WTC11 (cell line): ENCODE results near the gene CYBB. TPM values are rescaled to one million over a fixed set of nuclear protein-coding genes. Genes with fewer than 3 reads are reported as not detected.

Source experiments
- ATAC-seq: fragments of 200-7000 bp; cut with Tn5 transposase; 2 replicates; pipeline ENCODE4 v1.10.0; 2021; ENCODE audit warnings: mild to moderate bottlenecking, moderate library complexity
- CTCF ChIA-PET: fragments of 300-600 bp; sonication (Branson Sonifier 250); formaldehyde crosslinking; loops from one replicate; lab custom pipeline; 2021; ENCODE audit warnings: antibody characterized with exemption; lab: Charles Lee
- POLR2A ChIA-PET: fragments of 350-600 bp; sonication (Branson Sonifier 250); formaldehyde crosslinking; loops from one replicate; lab custom pipeline; 2021; ENCODE audit warnings: antibody characterized with exemption; lab: Charles Lee
- DNase-seq: peaks from one replicate; pipeline ENCODE4 v3.0.0; 2021; ENCODE audit warnings: low spot score
- H3K27ac Mint-ChIP-seq: 2 replicates; pipeline ENCODE4 v1.8.0; 2021; ENCODE audit warnings: mixed read lengths
- H3K27me3 Mint-ChIP-seq: 2 replicates; pipeline ENCODE4 v1.8.0; 2021; ENCODE audit warnings: low read depth, mild to moderate bottlenecking, moderate library complexity, mixed read lengths
- H3K36me3 Mint-ChIP-seq: 2 replicates; pipeline ENCODE4 v1.8.0; 2021; ENCODE audit warnings: mixed read lengths
- H3K4me1 Mint-ChIP-seq: 2 replicates; pipeline ENCODE4 v1.8.0; 2022; ENCODE audit warnings: mixed read lengths
- H3K4me3 Mint-ChIP-seq: 2 replicates; pipeline ENCODE4 v1.8.0; 2021; ENCODE audit warnings: mild to moderate bottlenecking, moderate library complexity, mixed read lengths
- H3K9me3 Mint-ChIP-seq: 2 replicates; pipeline ENCODE4 v1.8.0; 2021; ENCODE audit warnings: mixed read lengths
- ATF1 ChIP-seq: sonication (generic); formaldehyde crosslinking; IDR thresholded peaks from 2 replicates; pipeline ENCODE4 v1.8.1; 2023; ENCODE audit warnings: mild to moderate bottlenecking, moderate library complexity, missing genetic modification reagents
- CREB1 ChIP-seq: sonication (generic); formaldehyde crosslinking; IDR thresholded peaks from 2 replicates; pipeline ENCODE4 v1.8.0; 2023; ENCODE audit warnings: mild to moderate bottlenecking, missing genetic modification reagents
- E2F4 ChIP-seq: sonication (generic); formaldehyde crosslinking; IDR thresholded peaks from 2 replicates; pipeline ENCODE4 v1.8.1; 2022; ENCODE audit warnings: low read depth, mild to moderate bottlenecking, moderate library complexity, missing genetic modification reagents, borderline replicate concordance
- EMX1 ChIP-seq: fragments of 250-450 bp; sonication (Bioruptor Pico); IDR thresholded peaks from 2 replicates; pipeline ENCODE4 v1.8.0; 2021; ENCODE audit warnings: mild to moderate bottlenecking
- GTF2I ChIP-seq: fragments of 250-450 bp; sonication (Bioruptor Pico); conservative IDR thresholded peaks from 2 replicates; pipeline ENCODE4 v1.4.0; 2021; ENCODE audit warnings: mild to moderate bottlenecking
- MAX ChIP-seq: sonication (generic); formaldehyde crosslinking; IDR thresholded peaks from 2 replicates; pipeline ENCODE4 v1.8.0; 2022; ENCODE audit warnings: mild to moderate bottlenecking, missing genetic modification reagents
- MLX ChIP-seq: sonication (generic); formaldehyde crosslinking; IDR thresholded peaks from 2 replicates; pipeline ENCODE4 v1.8.1; 2023; ENCODE audit warnings: mild to moderate bottlenecking, missing genetic modification reagents, moderate library complexity
- MXD4 ChIP-seq: fragments of 250-450 bp; sonication (Bioruptor Pico); IDR thresholded peaks from 2 replicates; pipeline ENCODE4 v1.8.0; 2021; ENCODE audit warnings: mild to moderate bottlenecking, moderate library complexity, borderline replicate concordance
- NFATC4 ChIP-seq: fragments of 250-450 bp; sonication (Bioruptor Pico); IDR thresholded peaks from 2 replicates; pipeline ENCODE4 v1.9.0; 2021; ENCODE audit warnings: mild to moderate bottlenecking
- NFYB ChIP-seq: sonication (generic); formaldehyde crosslinking; conservative IDR thresholded peaks from 2 replicates; pipeline ENCODE4 v1.8.0; 2022; ENCODE audit warnings: low read depth, missing genetic modification reagents
- NR1H2 ChIP-seq: sonication (generic); formaldehyde crosslinking; IDR thresholded peaks from 2 replicates; pipeline ENCODE4 v1.9.0; 2021; ENCODE audit warnings: mild to moderate bottlenecking, moderate library complexity, missing genetic modification reagents
- RORB ChIP-seq: fragments of 250-450 bp; sonication (Bioruptor Pico); IDR thresholded peaks from 2 replicates; pipeline ENCODE4 v1.9.0; 2021; ENCODE audit warnings: mild to moderate bottlenecking
- TEAD1 ChIP-seq: sonication (generic); formaldehyde crosslinking; IDR thresholded peaks from 2 replicates; pipeline ENCODE4 v1.8.0; 2022; ENCODE audit warnings: mild to moderate bottlenecking, missing genetic modification reagents
- TP53 ChIP-seq: sonication (generic); formaldehyde crosslinking; IDR thresholded peaks from 2 replicates; pipeline ENCODE4 v1.8.1; 2023; ENCODE audit warnings: mild to moderate bottlenecking, missing genetic modification reagents
- USF1 ChIP-seq: sonication (generic); formaldehyde crosslinking; IDR thresholded peaks from 2 replicates; pipeline ENCODE4 v1.8.0; 2022; ENCODE audit warnings: mild to moderate bottlenecking, missing genetic modification reagents
- ZNF121 ChIP-seq: sonication (generic); formaldehyde crosslinking; IDR thresholded peaks from 2 replicates; pipeline ENCODE4 v1.8.0; 2023; ENCODE audit warnings: missing genetic modification reagents
- ZNF263 ChIP-seq: sonication (generic); formaldehyde crosslinking; IDR thresholded peaks from 2 replicates; pipeline ENCODE4 v1.8.1; 2022; ENCODE audit warnings: low read depth, mild to moderate bottlenecking, moderate library complexity, missing genetic modification reagents
- ZNF512 ChIP-seq: sonication (generic); formaldehyde crosslinking; IDR thresholded peaks from 2 replicates; pipeline ENCODE4 v1.8.1; 2022; ENCODE audit warnings: missing genetic modification reagents, borderline replicate concordance
- ZNF671 ChIP-seq: fragments of 250-450 bp; sonication (Bioruptor Pico); IDR thresholded peaks from 2 replicates; pipeline ENCODE4 v1.8.0; 2021; ENCODE audit warnings: mild to moderate bottlenecking
- ZSCAN18 ChIP-seq: fragments of 250-450 bp; sonication (Bioruptor Pico); IDR thresholded peaks from 2 replicates; pipeline ENCODE4 v2.1.2; 2022; ENCODE audit warnings: mild to moderate bottlenecking, moderate library complexity
- total RNA-seq: library from RNA; stranded (reverse); gene quantifications from 3 replicates; pipeline ENCODE4 v1.2.3, GENCODE V29; 2021

Gene CYBB
- total RNA-seq, 1 experiment from 2014 or later: 0.22 TPM

GRCh38 chrX:37781814-37782213 lies 2.0 kb downstream of the CYBB start:
- H3K4me3 Mint-ChIP-seq: no peak overlapping the region
- ATAC-seq (no peak), DNase-seq (no peak)
- 0 out of 2 replicates have a peak, but pooled peaks cover 2% of the 10 kb centered on the region for H3K4me1 Mint-ChIP-seq
- TF ChIP-seq TEAD1 (CRISPR knock-in tag) (no peak), GTF2I (CRISPR knock-in tag) (no peak), USF1 (no peak)
- H3K9me3 Mint-ChIP-seq: no peaks in the 10 kb centered on the region
- H3K27ac Mint-ChIP-seq: no peak overlapping the region
- H3K36me3 Mint-ChIP-seq: no peaks in the 10 kb centered on the region
- ChIA-PET POLR2A (no interaction called here), CTCF (no interaction called here)
- no peaks in the 10 kb centered on the region for H3K27me3 Mint-ChIP-seq

GRCh38 chrX:37782359-37782758 lies 2.5 kb downstream of the CYBB start:
- POLR2A ChIA-PET: no interaction called here
- Mint-ChIP-seq H3K27ac (no peak overlapping the region), H3K27me3 (no peaks in the 10 kb centered on the region)
- TF ChIP-seq EMX1 (CRISPR knock-in tag) (no peak), NFYB (CRISPR knock-in tag) (no peak), ATF1 (CRISPR knock-in tag) (no peak), RORB (CRISPR knock-in tag) (no peak), ZNF671 (CRISPR knock-in tag) (no peak), MXD4 (CRISPR knock-in tag) (no peak), NFATC4 (CRISPR knock-in tag) (no peak), NR1H2 (no peak), MAX (CRISPR knock-in tag) (no peak), CREB1 (no peak), TP53 (no peak), ZSCAN18 (CRISPR knock-in tag) (no peak), ZNF121 (CRISPR knock-in tag) (no peak), ZNF512 (CRISPR knock-in tag) (no peak), MLX (CRISPR knock-in tag) (no peak), E2F4 (CRISPR knock-in tag) (no peak), ZNF263 (CRISPR knock-in tag) (no peak)
- TF ChIP-seq, all 79 proteins: peak for 0
- H3K36me3 Mint-ChIP-seq: no peaks in the 10 kb centered on the region
- no peak for DNase-seq
- no peak for ATAC-seq
- CTCF ChIA-PET: no interaction called here
- no peaks in the 10 kb centered on the region for H3K9me3 Mint-ChIP-seq
- H3K4me1 Mint-ChIP-seq: 0 out of 2 replicates have a peak, but pooled peaks cover 2% of the 10 kb centered on the region
- H3K4me3 Mint-ChIP-seq: no peak overlapping the region
